B cell (primary cell): ENCODE results near the gene ZMYM4. TPM values are rescaled to one million over a fixed set of nuclear protein-coding genes. Genes with fewer than 3 reads are reported as not detected.

ENCODE experiments used
- ATAC-seq: fragments of 200-7000 bp; cut with Tn5 transposase; one replicate; pipeline ENCODE4 v1.10.0; 2021; ENCODE audit warnings: low read depth, mild to moderate bottlenecking, moderate number of reproducible peaks, moderate library complexity
- CTCF ChIA-PET: fragments of 350-600 bp; sonication (Branson Sonifier 250); formaldehyde crosslinking; loops from one replicate; lab custom pipeline; 2021; ENCODE audit warnings: antibody characterized with exemption, inconsistent platforms; lab: Charles Lee
- POLR2A ChIA-PET: fragments of 350-600 bp; sonication (Branson Sonifier 250); formaldehyde crosslinking; loops from one replicate; lab custom pipeline; 2021; ENCODE audit warnings: antibody characterized with exemption; lab: Charles Lee
- DNase-seq: peaks from one replicate; pipeline ENCODE4 v3.0.0; 2013
- H2AFZ ChIP-seq: 2 replicates; pipeline ENCODE4 v1.6.1; 2012; ENCODE audit warnings: mild to moderate bottlenecking, low read depth, low read length; ENCODE audit not compliant: insufficient read depth, poor library complexity, severe bottlenecking
- H3K27ac ChIP-seq, 2 donors: 1 replicate in 1 of 2; 2 replicates in 1 of 2; pipeline ENCODE4 v1.5.1; 2012 to 2013; ENCODE audit warnings: low read length in 2 of 2, mild to moderate bottlenecking in 2 of 2, moderate library complexity in 1 of 2
- H3K27me3 ChIP-seq, 4 experiments: fragments of 200-600 bp in 1 of 4; sonication (generic) in 1 of 4; replicated peaks in 1 of 4; 1 replicate in 2 of 4; 2 replicates in 2 of 4; pipeline versions ENCODE4 v1.6.1 to v1.7.0; 2013 to 2016; ENCODE audit warnings: low read length in 3 of 4, mild to moderate bottlenecking in 2 of 4, mixed read lengths in 1 of 4, moderate library complexity in 1 of 4; ENCODE audit not compliant: insufficient read depth in 4 of 4, control insufficient read depth in 3 of 4; ENCODE audit errors: control extremely low read depth in 1 of 4
- H3K36me3 ChIP-seq, 2 experiments: replicated peaks in 1 of 2; 1 replicate in 1 of 2; 2 replicates in 1 of 2; pipeline versions ENCODE4 v1.6.1 to v1.7.1; 2013; ENCODE audit warnings: low read length in 1 of 2; ENCODE audit not compliant: insufficient read depth in 2 of 2, control insufficient read depth in 1 of 2; ENCODE audit errors: control extremely low read depth in 1 of 2, extremely low read depth in 1 of 2
- H3K4me1 ChIP-seq, 2 donors: fragments of 200-600 bp in 1 of 2; sonication (generic) in 1 of 2; 1 replicate in 1 of 2; 2 replicates in 1 of 2; pipeline versions ENCODE4 v1.5.1 to v1.6.1; 2013 to 2017; ENCODE audit warnings: low read length in 2 of 2; ENCODE audit not compliant: control insufficient read depth in 2 of 2, insufficient read depth in 2 of 2
- H3K4me2 ChIP-seq: replicated peaks from 2 replicates; pipeline ENCODE3; 2012; ENCODE audit warnings: mild to moderate bottlenecking, low read depth, low read length; ENCODE audit not compliant: poor library complexity, severe bottlenecking
- H3K4me3 ChIP-seq, 5 experiments: fragments of 200-600 bp in 1 of 5; sonication (generic) in 1 of 5; 1 replicate in 3 of 5; 2 replicates in 2 of 5; pipeline versions ENCODE4 v1.5.1 to v1.7.0; 2011 to 2016; ENCODE audit warnings: low read length in 4 of 5, mild to moderate bottlenecking in 4 of 5, low read depth in 2 of 5, control low read depth in 1 of 5, moderate library complexity in 1 of 5; ENCODE audit not compliant: insufficient read depth in 1 of 5; ENCODE audit errors: control extremely low read depth in 1 of 5, extremely low read depth in 1 of 5
- H3K79me2 ChIP-seq: fragments of 200-600 bp; sonication (generic); one replicate; pipeline ENCODE4 v1.6.0; 2016; ENCODE audit warnings: low read length; ENCODE audit not compliant: control insufficient read depth, insufficient read depth
- H3K9ac ChIP-seq: fragments of 200-600 bp; sonication (generic); 2 replicates; pipeline ENCODE4 v1.6.1; 2017; ENCODE audit warnings: mild to moderate bottlenecking, low read length, moderate library complexity
- H3K9me3 ChIP-seq, 3 donors: one replicate each; pipeline versions ENCODE4 v1.6.1 to v1.7.1; 2013; ENCODE audit warnings: low read length in 2 of 3; ENCODE audit not compliant: control insufficient read depth in 2 of 3, insufficient read depth in 1 of 3; ENCODE audit errors: control extremely low read depth in 1 of 3
- H4K20me1 ChIP-seq: 2 replicates; pipeline ENCODE4 v1.6.0; 2012; ENCODE audit warnings: mild to moderate bottlenecking, low read length; ENCODE audit not compliant: insufficient read depth, control insufficient read depth, poor library complexity, severe bottlenecking
- H3K27ac Mint-ChIP-seq: one replicate; pipeline ENCODE4 v1.8.0; 2021; ENCODE audit warnings: mixed read lengths
- H3K27me3 Mint-ChIP-seq: one replicate; pipeline ENCODE4 v1.8.0; 2021; ENCODE audit warnings: mixed read lengths
- H3K4me1 Mint-ChIP-seq: one replicate; pipeline ENCODE4 v1.8.0; 2021; ENCODE audit warnings: mixed read lengths
- H3K4me3 Mint-ChIP-seq: one replicate; pipeline ENCODE4 v1.8.0; 2021; ENCODE audit warnings: mixed read lengths
- H3K9me3 Mint-ChIP-seq: one replicate; pipeline ENCODE4 v1.8.0; 2022; ENCODE audit warnings: mixed read lengths; ENCODE audit not compliant: insufficient read depth
- EZH2 ChIP-seq: IDR thresholded peaks from 2 replicates; pipeline ENCODE4 v1.6.1; 2012; ENCODE audit warnings: borderline replicate concordance, low read depth, mild to moderate bottlenecking, moderate library complexity, low read length; ENCODE audit not compliant: insufficient read depth, poor library complexity, severe bottlenecking
- WGBS: methylation state at CpG from one replicate; pipeline ENCODE4 v1.1.5; 2013; ENCODE audit warnings: missing lambda C conversion rate; ENCODE audit not compliant: insufficient coverage; 5-methylcytosine and 5-hydroxymethylcytosine counted together
- intact Hi-C: fragments of 100-400 bp; cut with micrococcal nuclease; formaldehyde crosslinking; loops from one replicate; pipeline ENCODE4 v1.10.0; 2022
- polyA plus RNA-seq: library from polyadenylated mRNA; depleted of rRNA; stranded (reverse); fragments of >200 nt; gene quantifications from 2 replicates; pipeline ENCODE4 v1.2.3, GENCODE V29; 2012
- total RNA-seq, 2 donors: library from RNA; stranded (reverse); fragments of 120-200 nt in 1 of 2; gene quantifications; 1 replicate in 1 of 2; 2 replicates in 1 of 2; pipeline versions ENCODE4 v1.2.3 to v1.2.4, GENCODE V29; 2013 to 2022
- TF ChIP-seq, protein P1 (sequence below): fragments of 200-600 bp; IDR thresholded peaks from one replicate; pipeline ENCODE4 v1.8.0; 2022; ENCODE audit warnings: antibody characterized with exemption, mild to moderate bottlenecking

ZMYM4 gene
- total and polyA plus RNA-seq, 2 donors (not counting 1 experiment from before 2014, with no cell fraction given), result 7.2 to 45.2 TPM

DNA sequence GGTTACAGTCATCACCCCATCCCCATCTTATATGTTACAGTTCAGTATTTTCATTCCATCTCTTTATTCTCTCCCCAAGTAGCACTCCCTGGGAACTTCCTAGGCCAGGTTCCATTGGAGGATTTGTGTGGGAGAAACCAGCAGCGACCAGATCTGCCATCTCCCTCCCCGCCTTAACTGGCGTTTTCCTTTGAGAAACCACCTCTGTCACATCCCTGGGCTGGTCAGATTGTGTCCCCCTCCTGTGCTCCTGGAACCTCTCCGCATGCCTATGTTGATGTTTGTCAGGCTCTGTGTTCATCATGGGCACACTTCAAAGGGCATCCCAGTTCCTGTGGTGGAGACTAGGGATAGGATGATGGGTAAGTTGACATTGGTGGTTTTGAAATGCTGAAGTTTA, 162.3 kb downstream of the ZMYM4 start:
- TF ChIP-seq EZH2, result no peak
- TF ChIP-seq, protein P1, sequence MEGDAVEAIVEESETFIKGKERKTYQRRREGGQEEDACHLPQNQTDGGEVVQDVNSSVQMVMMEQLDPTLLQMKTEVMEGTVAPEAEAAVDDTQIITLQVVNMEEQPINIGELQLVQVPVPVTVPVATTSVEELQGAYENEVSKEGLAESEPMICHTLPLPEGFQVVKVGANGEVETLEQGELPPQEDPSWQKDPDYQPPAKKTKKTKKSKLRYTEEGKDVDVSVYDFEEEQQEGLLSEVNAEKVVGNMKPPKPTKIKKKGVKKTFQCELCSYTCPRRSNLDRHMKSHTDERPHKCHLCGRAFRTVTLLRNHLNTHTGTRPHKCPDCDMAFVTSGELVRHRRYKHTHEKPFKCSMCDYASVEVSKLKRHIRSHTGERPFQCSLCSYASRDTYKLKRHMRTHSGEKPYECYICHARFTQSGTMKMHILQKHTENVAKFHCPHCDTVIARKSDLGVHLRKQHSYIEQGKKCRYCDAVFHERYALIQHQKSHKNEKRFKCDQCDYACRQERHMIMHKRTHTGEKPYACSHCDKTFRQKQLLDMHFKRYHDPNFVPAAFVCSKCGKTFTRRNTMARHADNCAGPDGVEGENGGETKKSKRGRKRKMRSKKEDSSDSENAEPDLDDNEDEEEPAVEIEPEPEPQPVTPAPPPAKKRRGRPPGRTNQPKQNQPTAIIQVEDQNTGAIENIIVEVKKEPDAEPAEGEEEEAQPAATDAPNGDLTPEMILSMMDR, result no peak
- no peak overlapping the region for H3K27ac Mint-ChIP-seq
- no peaks in the 10 kb centered on the region for H3K9me3 Mint-ChIP-seq
- 80% methylated on average over 1 of the region's 4 CpGs for WGBS
- ATAC-seq (no peak), DNase-seq (no peak)
- H3K4me3 Mint-ChIP-seq, result no peak overlapping the region
- no peak overlapping the region for H3K4me2 ChIP-seq
- peaks cover 0 to 2% (median 0%) of the 10 kb centered on the region in 3 donors for H3K9me3 ChIP-seq
- POLR2A ChIA-PET, result no interaction called here
- intact Hi-C loops, result no loop called here
- no peak overlapping the region for H3K9ac ChIP-seq
- no peaks in the 10 kb centered on the region for H3K4me1 ChIP-seq
- H3K27ac ChIP-seq, result no peak overlapping the region
- no peak overlapping the region for H3K4me3 ChIP-seq
- H3K36me3 ChIP-seq, result peaks cover 0 to 19% of the 10 kb centered on the region in 2 experiments
- CTCF ChIA-PET, result no interaction called here
- no peaks in the 10 kb centered on the region for H3K79me2 ChIP-seq
- no peaks in the 10 kb centered on the region for H4K20me1 ChIP-seq
- H3K27me3 Mint-ChIP-seq, result no peaks in the 10 kb centered on the region
- H3K4me1 Mint-ChIP-seq, result peaks cover 4% of the 10 kb centered on the region
- no peaks in the 10 kb centered on the region for H3K27me3 ChIP-seq
- no peak overlapping the region for H2AFZ ChIP-seq

DNA sequence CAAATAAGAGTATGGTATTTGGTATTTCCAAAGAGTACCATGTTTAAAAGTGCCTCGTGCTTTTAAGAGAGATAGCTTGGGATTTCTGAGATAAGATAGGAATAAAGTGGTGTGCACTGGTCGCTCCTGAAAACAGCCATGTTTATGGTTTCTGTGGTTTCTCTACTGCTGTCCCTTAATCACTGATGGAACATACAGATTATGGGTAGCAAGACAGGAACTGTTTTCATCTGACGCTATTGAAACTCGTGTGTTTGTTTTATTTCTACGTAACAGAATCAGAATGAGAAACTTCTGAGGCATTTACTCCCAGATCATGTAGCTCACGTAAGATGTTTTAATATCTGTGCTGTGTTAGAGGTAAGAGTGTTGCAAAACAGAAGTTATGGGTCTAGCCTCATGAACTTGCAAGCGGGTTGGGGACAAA, 162.7 kb downstream of the ZMYM4 start:
- WGBS, result 67% methylated on average over 6 of the region's 7 CpGs
- Histone ChIP-seq H4K20me1 (no peaks in the 10 kb centered on the region), H3K36me3 (peaks cover 0 to 20% of the 10 kb centered on the region in 2 experiments), H3K27ac (no peak overlapping the region), H3K4me3 (no peak overlapping the region), H2AFZ (no peak overlapping the region), H3K27me3 (no peaks in the 10 kb centered on the region), H3K4me2 (no peak overlapping the region), H3K9me3 (peaks cover 0 to 2% (median 0%) of the 10 kb centered on the region in 3 donors), H3K79me2 (no peaks in the 10 kb centered on the region), H3K9ac (no peak overlapping the region), H3K4me1 (no peaks in the 10 kb centered on the region)
- Mint-ChIP-seq H3K9me3 (no peaks in the 10 kb centered on the region), H3K27me3 (no peaks in the 10 kb centered on the region), H3K4me1 (peaks cover 1% of the 10 kb centered on the region), H3K4me3 (no peak overlapping the region), H3K27ac (no peak overlapping the region)
- ATAC-seq (no peak), DNase-seq (no peak)
- CTCF ChIA-PET, result no interaction called here
- POLR2A ChIA-PET, result no interaction called here
- intact Hi-C loops, result no loop called here
- TF ChIP-seq, protein P1, result no peak
- TF ChIP-seq EZH2, result no peak
